GM12865 (cell line): ENCODE measurements around the gene TKTL1.

ENCODE experiments used
- DNase-seq: peaks from one replicate; pipeline ENCODE4 v3.0.0; 2010; ENCODE audit warnings: low read depth
- H3K4me3 ChIP-seq: 2 replicates; pipeline ENCODE4 v1.5.1; 2011; ENCODE audit warnings: mild to moderate bottlenecking, low read depth, low read length, control low read depth
- CTCF ChIP-seq: IDR thresholded peaks from 2 replicates; pipeline ENCODE4 v1.5.1; 2011; ENCODE audit warnings: low read length, control low read depth, low read depth, inconsistent platforms; ENCODE audit not compliant: insufficient read depth; ENCODE audit errors: missing control alignments

TKTL1 gene

GRCh38 chrX:154356596-154356995, 61.0 kb downstream of the TKTL1 start:
- no peak overlapping the region for H3K4me3 ChIP-seq
- no peak for DNase-seq
- no peak for TF ChIP-seq CTCF

- no peak for TF ChIP-seq CTCF
- no peak for DNase-seq
These were observed 61.6 kb downstream of the TKTL1 start for GRCh38 chrX:154357205-154357604.

GRCh38 chrX:154358011-154358410, 62.4 kb downstream of the TKTL1 start:
- no peak for TF ChIP-seq CTCF

More at GRCh38 chrX:154357205-154357604, 61.6 kb downstream of the TKTL1 start:
- H3K4me3 ChIP-seq = no peak overlapping the region

GRCh38 chrX:154358829-154359228, 63.2 kb downstream of the TKTL1 start:
- no peak for DNase-seq
- H3K4me3 ChIP-seq = no peak overlapping the region
- no peak for TF ChIP-seq CTCF

More at GRCh38 chrX:154358011-154358410, 62.4 kb downstream of the TKTL1 start:
- DNase-seq = no peak
- H3K4me3 ChIP-seq = no peak overlapping the region

- DNase-seq = no peak
- H3K4me3 ChIP-seq = no peak overlapping the region
- TF ChIP-seq CTCF = no peak
These were observed 64.0 kb downstream of the TKTL1 start for GRCh38 chrX:154359362-154360154.

- no peak for TF ChIP-seq CTCF
- DNase-seq = no peak
- no peak overlapping the region for H3K4me3 ChIP-seq
These were observed 64.6 kb downstream of the TKTL1 start for GRCh38 chrX:154360155-154360713.
